Smooth muscle cell (in vitro differentiated cells): ENCODE measurements around the gene FXYD4. TPM values are rescaled to one million over a fixed set of nuclear protein-coding genes. Genes with fewer than 3 reads are reported as not detected.
"Not testable (repeated sequence)": the region's sequence is repeated elsewhere in the genome, so short reads cannot be mapped to it uniquely, and the experiment has no call there.

ENCODE experiments used
- DNase-seq: peaks from one replicate; lab custom pipeline; 2025; ENCODE audit not compliant: unreplicated experiment; lab: John Stamatoyannopoulos, UW
- H2AFZ ChIP-seq: fragments of 200-600 bp; sonication (generic); 2 replicates; pipeline ENCODE4 v1.6.0; 2016; ENCODE audit warnings: antibody characterized with exemption, low read depth, mild to moderate bottlenecking
- H3F3A ChIP-seq: fragments of 200-600 bp; sonication (generic); 2 replicates; pipeline ENCODE4 v1.6.0; 2017; ENCODE audit warnings: antibody characterized with exemption, low read depth
- H3K27ac ChIP-seq: fragments of 200-600 bp; sonication (generic); 2 replicates; pipeline ENCODE4 v1.5.1; 2016; ENCODE audit warnings: low read depth, mild to moderate bottlenecking
- H3K27me3 ChIP-seq: fragments of 200-600 bp; sonication (generic); 2 replicates; pipeline ENCODE4 v1.6.1; 2016; ENCODE audit warnings: low read depth, mild to moderate bottlenecking
- H3K36me3 ChIP-seq: fragments of 200-600 bp; sonication (generic); 2 replicates; pipeline ENCODE4 v1.5.1; 2016; ENCODE audit warnings: low read depth
- H3K4me1 ChIP-seq: fragments of 200-600 bp; sonication (generic); 2 replicates; pipeline ENCODE4 v1.5.1; 2016; ENCODE audit warnings: low read depth
- H3K4me2 ChIP-seq: fragments of 200-600 bp; sonication (generic); 2 replicates; pipeline ENCODE4 v1.6.0; 2016; ENCODE audit warnings: mild to moderate bottlenecking
- H3K4me3 ChIP-seq: fragments of 200-600 bp; sonication (generic); 2 replicates; pipeline ENCODE4 v1.5.1; 2016; ENCODE audit warnings: mild to moderate bottlenecking
- H3K79me2 ChIP-seq: fragments of 200-600 bp; sonication (generic); 2 replicates; pipeline ENCODE4 v1.6.0; 2016; ENCODE audit warnings: low read depth, mild to moderate bottlenecking
- H3K9ac ChIP-seq: fragments of 200-600 bp; sonication (generic); 2 replicates; pipeline ENCODE4 v1.6.0; 2016; ENCODE audit warnings: low read depth
- H3K9me3 ChIP-seq: fragments of 200-600 bp; sonication (generic); replicated peaks from 2 replicates; pipeline ENCODE4 v1.5.1; 2016; ENCODE audit warnings: low read depth
- H4K20me1 ChIP-seq: fragments of 200-600 bp; sonication (generic); 2 replicates; pipeline ENCODE4 v1.6.0; 2016; ENCODE audit warnings: low read depth
- CTCF ChIP-seq: fragments of 200-600 bp; sonication (generic); IDR thresholded peaks from 2 replicates; pipeline ENCODE4 v1.5.1; 2017; ENCODE audit warnings: borderline replicate concordance, mild to moderate bottlenecking, antibody characterized with exemption; ENCODE audit not compliant: insufficient read depth, poor library complexity, severe bottlenecking
- WGBS: methylation state at CpG from one replicate; pipeline ENCODE4 v1.1.7; 2016; ENCODE audit warnings: low lambda C conversion rate; 5-methylcytosine and 5-hydroxymethylcytosine counted together
- polyA plus RNA-seq: library from polyadenylated mRNA; unstranded; fragments of >200 nt; fragmentation: Nextera tagmentation; extraction: Ambion mirVana; gene quantifications from 2 replicates; pipeline ENCODE4 v1.2.1, GENCODE V29; 2016
- total RNA-seq: library from RNA; depleted of rRNA; stranded (reverse); fragments of >200 nt; gene quantifications from 2 replicates; pipeline ENCODE4 v1.2.3, GENCODE V29; 2014

Gene FXYD4
- total and polyA plus RNA-seq, 2 experiments from 2014 or later, result not detected

- not testable (repeated sequence) for H3K36me3 ChIP-seq, DNase-seq, H3K4me3 ChIP-seq, H3K27me3 ChIP-seq, H3K79me2 ChIP-seq, H3K27ac ChIP-seq, H3K4me2 ChIP-seq, H3K4me1 ChIP-seq, H3K9ac ChIP-seq, H4K20me1 ChIP-seq, H2AFZ ChIP-seq, H3F3A ChIP-seq, H3K9me3 ChIP-seq
- WGBS, result 96% methylated on average over 4 of the region's 4 CpGs
Measured at GRCh38 chr10:43330824-43331127, 40.7 kb upstream of the FXYD4 start.

- no peak overlapping the region for H3K4me2 ChIP-seq
- no peak for DNase-seq
- H3K27me3 ChIP-seq, result no peaks in the 10 kb centered on the region
- no peaks in the 10 kb centered on the region for H3F3A ChIP-seq
- no peaks in the 10 kb centered on the region for H4K20me1 ChIP-seq
- H3K4me3 ChIP-seq, result no peak overlapping the region
- no peak overlapping the region for H2AFZ ChIP-seq
- no peaks in the 10 kb centered on the region for H3K36me3 ChIP-seq
- no peaks in the 10 kb centered on the region for H3K4me1 ChIP-seq
- H3K79me2 ChIP-seq, result no peaks in the 10 kb centered on the region
- H3K9ac ChIP-seq, result no peak overlapping the region
- no peak overlapping the region for H3K27ac ChIP-seq
- WGBS, result 97% methylated on average over 3 of the region's 3 CpGs
- TF ChIP-seq CTCF, result no peak
- H3K9me3 ChIP-seq, result no peaks in the 10 kb centered on the region
Measured at GRCh38 chr10:43333653-43334052, 37.8 kb upstream of the FXYD4 start.

DNA sequence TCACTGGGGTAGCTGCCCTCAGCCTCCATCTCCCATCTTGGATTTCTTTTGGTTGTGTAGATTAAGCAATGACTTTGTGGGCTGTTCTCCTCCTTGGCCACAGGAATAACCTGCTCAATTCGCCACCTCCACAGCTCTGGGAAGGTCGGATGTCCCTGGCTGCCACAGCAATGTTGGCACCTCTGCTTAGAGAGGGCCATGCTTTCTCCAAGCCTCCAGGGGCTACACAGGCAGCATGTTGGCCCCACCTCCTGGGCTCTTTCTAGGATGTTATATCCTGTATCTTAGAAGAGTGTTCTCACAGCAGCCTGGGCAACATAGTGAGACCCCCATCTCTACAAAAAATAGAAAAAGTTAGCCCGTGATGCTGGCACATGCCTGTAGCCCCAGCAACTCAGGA, 35.4 kb upstream of the FXYD4 start:
- no peak overlapping the region for H3K4me3 ChIP-seq
- no peak overlapping the region for H3K4me2 ChIP-seq
- no peak overlapping the region for H2AFZ ChIP-seq
- 97% methylated on average over 3 of the region's 3 CpGs for WGBS
- H3K36me3 ChIP-seq, result no peaks in the 10 kb centered on the region
- TF ChIP-seq CTCF, result no peak
- H3K4me1 ChIP-seq, result no peaks in the 10 kb centered on the region
- H3K27ac ChIP-seq, result no peak overlapping the region
- H3K79me2 ChIP-seq, result no peaks in the 10 kb centered on the region
- no peaks in the 10 kb centered on the region for H3K27me3 ChIP-seq
- H3K9ac ChIP-seq, result no peak overlapping the region
- no peaks in the 10 kb centered on the region for H3K9me3 ChIP-seq
- H3F3A ChIP-seq, result no peaks in the 10 kb centered on the region
- no peak for DNase-seq
- no peaks in the 10 kb centered on the region for H4K20me1 ChIP-seq

GRCh38 chr10:43336641-43337318, 34.7 kb upstream of the FXYD4 start:
- H3K4me3 ChIP-seq, result no peak overlapping the region
- no peak for TF ChIP-seq CTCF
- H3K36me3 ChIP-seq, result no peaks in the 10 kb centered on the region
- DNase-seq, result no peak
- 86% methylated on average over 9 of the region's 9 CpGs for WGBS
- H2AFZ ChIP-seq, result no peak overlapping the region
- no peaks in the 10 kb centered on the region for H3K79me2 ChIP-seq
- H3K9ac ChIP-seq, result no peak overlapping the region
- no peak overlapping the region for H3K27ac ChIP-seq
- H3K4me2 ChIP-seq, result no peak overlapping the region
- H3K4me1 ChIP-seq, result no peaks in the 10 kb centered on the region
- H4K20me1 ChIP-seq, result no peaks in the 10 kb centered on the region
- H3K27me3 ChIP-seq, result no peaks in the 10 kb centered on the region
- H3F3A ChIP-seq, result no peaks in the 10 kb centered on the region
- H3K9me3 ChIP-seq, result no peaks in the 10 kb centered on the region

DNA sequence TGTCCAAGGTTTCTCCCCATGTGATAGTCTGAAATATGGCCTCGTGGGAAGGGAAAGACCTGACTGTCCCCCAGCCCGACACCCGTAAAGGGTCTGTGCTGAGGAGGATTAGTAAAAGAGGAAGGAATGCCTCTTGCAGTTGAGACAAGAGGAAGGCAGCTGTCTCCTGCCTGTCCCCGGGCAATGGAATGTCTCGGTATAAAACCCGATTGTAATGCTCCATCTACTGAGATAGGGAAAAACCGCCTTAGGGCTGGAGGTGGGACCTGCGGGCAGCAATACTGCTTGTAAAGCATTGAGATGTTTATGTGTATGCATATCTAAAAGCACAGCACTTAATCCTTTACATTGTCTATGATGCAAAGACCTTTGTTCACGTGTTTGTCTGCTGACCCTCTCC, 33.9 kb upstream of the FXYD4 start:
- H3K36me3 ChIP-seq, H3K4me3 ChIP-seq, H4K20me1 ChIP-seq, H3K4me2 ChIP-seq, H3K79me2 ChIP-seq, H3K27ac ChIP-seq, H3K9ac ChIP-seq, DNase-seq, H3K4me1 ChIP-seq, H2AFZ ChIP-seq, H3K27me3 ChIP-seq, H3F3A ChIP-seq, H3K9me3 ChIP-seq: not testable (repeated sequence)
- 12% methylated on average over 9 of the region's 9 CpGs for WGBS
